CD4-positive, alpha-beta T cell treated with Interleukin-2 at 100 ng/mL for 4 hours (primary cell): ENCODE data around the gene CCNE1.
"Not testable (repeated sequence)": the region's sequence is repeated elsewhere in the genome, so short reads cannot be mapped to it uniquely, and the experiment has no call there.

Source experiments
- DNase-seq: peaks from one replicate; pipeline ENCODE4 v3.0.0-alpha.2; 2020; ENCODE audit warnings: low spot score

The CCNE1 gene

DNA sequence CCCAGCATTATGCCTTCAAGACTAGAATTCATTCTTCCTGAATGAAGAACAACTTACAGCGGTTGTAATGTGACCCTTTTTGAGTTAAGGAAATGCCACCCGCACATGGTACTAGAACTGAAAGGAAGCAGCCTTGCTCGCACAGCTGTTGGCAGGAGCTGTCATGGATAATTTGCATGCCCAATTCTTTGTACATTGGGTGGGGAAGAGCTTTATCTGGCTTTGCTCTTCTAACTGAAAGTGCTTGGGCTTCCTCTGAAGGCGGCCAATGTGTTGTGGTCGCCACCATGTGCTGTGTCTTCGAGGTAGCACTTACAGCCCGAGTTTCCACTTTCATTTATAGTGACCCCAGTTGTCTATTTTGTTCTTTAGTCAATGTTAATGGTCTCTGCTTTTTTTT lies 3.4 kb downstream of the CCNE1 start:
- DNase-seq, result no peak

DNA sequence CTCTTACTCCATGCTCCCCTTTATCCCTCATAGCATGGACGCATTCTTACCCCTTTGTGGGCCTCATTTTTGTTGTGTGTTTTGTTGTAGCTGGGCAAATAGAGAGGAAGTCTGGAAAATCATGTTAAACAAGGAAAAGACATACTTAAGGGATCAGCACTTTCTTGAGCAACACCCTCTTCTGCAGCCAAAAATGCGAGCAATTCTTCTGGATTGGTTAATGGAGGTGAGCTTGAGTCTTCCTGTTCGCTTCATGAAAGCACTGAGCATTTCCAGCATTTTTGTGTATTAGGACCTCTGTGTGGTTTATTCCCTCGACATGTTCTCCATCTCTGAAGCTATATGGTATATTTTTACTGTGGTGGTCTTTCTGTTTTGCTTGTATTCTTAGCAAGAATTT lies 5.5 kb downstream of the CCNE1 start:
- DNase-seq, result no peak

- no peak for DNase-seq
These were observed 7.5 kb downstream of the CCNE1 start for GRCh38 chr19:29819300-29819699.

DNA sequence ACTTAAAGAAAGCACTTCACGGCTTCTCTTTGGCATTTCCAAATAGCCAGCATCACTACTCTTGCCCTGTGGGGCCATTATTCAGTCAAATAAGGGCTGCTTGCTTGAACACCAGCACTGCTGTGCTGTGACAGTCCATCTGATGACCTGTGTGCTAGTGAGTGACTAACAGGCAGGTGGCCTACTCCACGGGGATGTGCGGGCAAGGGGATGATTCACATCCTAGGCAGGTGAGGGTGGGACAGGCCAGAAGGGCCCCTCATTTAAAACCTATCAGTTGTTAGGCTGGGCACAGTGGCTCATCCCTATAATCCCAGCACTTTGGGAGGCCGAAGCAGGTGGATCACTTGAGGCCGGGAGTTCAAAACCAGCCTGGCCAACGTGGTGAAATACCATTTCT lies 8.2 kb downstream of the CCNE1 start:
- no peak for DNase-seq

DNA sequence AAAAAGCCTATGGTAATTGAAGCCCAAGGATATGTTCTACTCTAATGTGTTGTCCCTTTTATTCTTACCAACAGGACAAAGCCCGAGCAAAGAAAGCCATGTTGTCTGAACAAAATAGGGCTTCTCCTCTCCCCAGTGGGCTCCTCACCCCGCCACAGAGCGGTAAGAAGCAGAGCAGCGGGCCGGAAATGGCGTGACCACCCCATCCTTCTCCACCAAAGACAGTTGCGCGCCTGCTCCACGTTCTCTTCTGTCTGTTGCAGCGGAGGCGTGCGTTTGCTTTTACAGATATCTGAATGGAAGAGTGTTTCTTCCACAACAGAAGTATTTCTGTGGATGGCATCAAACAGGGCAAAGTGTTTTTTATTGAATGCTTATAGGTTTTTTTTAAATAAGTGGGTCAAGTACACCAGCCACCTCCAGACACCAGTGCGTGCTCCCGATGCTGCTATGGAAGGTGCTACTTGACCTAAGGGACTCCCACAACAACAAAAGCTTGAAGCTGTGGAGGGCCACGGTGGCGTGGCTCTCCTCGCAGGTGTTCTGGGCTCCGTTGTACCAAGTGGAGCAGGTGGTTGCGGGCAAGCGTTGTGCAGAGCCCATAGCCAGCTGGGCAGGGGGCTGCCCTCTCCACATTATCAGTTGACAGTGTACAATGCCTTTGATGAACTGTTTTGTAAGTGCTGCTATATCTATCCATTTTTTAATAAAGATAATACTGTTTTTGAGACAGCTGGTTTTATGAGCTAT lies 12.0 kb downstream of the CCNE1 start:
- DNase-seq, result no peak

DNA sequence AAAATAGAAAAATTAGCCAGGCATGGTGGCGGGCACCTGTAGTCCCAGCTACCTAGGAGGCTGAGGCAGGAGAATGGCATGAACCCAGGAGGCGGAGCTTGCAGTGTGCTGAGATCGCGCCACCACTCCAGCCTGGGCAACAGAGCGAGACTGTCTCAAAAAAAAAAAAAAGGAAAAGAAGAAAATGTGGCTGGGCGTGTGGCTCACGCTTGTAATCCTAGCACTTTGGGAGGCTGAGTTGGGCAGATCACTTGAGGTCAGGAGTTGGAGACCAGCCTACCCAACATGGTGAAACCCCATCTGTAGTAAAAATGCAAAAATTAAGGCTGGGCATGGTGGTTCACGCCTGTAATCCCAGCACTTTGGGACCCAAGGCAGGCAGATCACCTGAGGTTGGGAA lies 13.5 kb downstream of the CCNE1 start:
- DNase-seq, result not testable (repeated sequence)

DNA sequence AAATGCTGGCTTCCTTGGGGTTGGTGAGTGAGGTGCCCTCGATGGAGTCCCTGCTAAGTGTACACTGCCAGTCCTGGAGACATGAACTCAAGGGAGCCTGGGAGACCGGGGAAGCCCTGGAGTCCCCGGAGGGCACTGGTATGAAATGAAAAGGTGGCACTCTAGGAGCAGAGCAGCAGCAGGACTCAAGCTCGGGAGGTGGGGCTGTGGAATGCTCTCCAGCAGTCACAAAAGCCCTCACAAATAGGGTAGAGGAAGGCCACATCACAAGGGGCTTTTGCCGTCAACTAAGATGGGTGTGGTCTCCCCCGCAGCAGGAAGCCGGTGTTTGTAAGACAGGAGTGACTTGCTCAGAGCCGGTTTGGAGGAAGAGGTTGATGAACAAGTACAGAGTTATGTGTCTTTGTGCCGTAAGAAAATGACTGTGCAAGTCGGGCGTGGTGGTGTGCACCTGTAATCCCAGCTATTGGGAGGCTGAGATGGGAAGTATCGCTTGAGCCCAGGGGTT lies 19.3 kb downstream of the CCNE1 start:
- peak; percentile 77 for DNase-seq

- no peak for DNase-seq
These were observed 19.9 kb downstream of the CCNE1 start for GRCh38 chr19:29831686-29832085.

DNA sequence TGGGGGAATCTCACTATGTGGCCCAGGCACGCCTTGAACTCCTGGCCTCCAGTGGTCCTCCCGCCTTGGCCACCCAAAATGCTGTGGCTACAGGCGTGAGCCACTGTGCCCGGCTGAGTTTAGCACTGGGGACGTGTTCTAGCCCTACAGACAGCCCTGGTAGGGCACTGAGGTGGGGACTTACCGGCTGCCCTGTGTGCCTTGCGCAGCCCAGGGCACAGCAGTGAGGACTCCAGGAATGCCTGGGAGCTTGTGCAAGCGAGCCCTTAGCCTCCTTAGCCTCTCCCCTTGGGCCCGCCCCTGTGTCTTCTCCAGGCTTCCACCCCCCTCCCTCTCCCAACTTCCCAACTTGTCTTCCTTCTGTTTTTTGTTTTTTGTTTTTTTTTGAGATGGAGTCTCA lies 21.0 kb downstream of the CCNE1 start:
- DNase-seq, result no peak

DNA sequence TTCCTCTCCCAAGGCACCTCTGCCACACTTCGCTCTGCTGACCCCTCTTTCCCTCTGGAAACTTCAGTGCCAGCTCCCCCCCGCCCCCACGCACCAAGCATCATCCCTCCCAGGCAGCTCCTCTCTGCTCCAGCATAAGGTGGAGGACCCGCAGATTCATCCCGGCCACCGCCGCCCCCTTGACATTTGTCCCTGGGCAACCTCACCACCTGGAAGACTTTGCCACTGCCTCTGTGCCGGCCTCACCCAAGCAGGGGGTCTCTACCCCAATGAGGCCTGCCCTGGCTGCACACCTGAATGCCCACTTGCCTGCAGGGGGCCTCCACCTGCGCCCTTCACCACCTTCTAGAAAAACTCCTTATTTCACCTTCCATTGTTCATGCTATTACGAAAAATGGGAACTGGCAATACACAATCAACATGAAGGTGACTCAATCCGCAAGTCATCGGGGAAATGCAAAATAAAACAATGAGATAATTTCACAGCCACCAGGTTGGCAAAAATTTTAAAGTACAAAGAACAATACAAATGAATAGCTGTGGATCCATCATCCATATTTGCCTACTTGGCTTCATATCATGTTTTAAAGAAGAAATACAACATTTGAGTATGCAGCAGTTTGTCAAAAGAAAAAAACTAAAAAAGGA lies 21.9 kb downstream of the CCNE1 start:
- DNase-seq, result no peak

GRCh38 chr19:29834991-29835846 lies 23.4 kb downstream of the CCNE1 start:
- no peak for DNase-seq

DNA sequence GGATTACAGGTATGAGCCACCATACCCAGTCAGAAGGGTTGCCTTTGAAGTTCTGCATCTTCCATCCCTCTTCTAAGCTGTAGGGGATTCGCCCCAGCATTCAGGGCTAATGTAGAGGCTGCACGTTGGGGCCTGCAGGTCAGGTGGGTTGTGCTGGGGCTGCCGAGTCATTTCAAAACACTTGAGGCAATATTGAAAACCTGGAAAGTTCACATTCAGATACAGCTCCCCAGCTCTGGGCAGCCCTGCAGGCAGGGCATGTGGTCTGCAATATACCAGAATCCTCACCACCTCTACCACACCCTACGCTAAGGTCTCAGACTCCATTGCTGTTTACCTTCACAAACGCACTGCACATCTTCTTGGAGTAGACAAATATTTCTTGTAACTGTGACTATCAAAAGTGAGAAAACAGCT lies 24.6 kb downstream of the CCNE1 start:
- peak; percentile 17 for DNase-seq

- peak; percentile 47 for DNase-seq
These were observed 25.7 kb downstream of the CCNE1 start for GRCh38 chr19:29837448-29837981.

- no peak for DNase-seq
These were observed 26.2 kb downstream of the CCNE1 start for GRCh38 chr19:29837996-29838395.

DNA sequence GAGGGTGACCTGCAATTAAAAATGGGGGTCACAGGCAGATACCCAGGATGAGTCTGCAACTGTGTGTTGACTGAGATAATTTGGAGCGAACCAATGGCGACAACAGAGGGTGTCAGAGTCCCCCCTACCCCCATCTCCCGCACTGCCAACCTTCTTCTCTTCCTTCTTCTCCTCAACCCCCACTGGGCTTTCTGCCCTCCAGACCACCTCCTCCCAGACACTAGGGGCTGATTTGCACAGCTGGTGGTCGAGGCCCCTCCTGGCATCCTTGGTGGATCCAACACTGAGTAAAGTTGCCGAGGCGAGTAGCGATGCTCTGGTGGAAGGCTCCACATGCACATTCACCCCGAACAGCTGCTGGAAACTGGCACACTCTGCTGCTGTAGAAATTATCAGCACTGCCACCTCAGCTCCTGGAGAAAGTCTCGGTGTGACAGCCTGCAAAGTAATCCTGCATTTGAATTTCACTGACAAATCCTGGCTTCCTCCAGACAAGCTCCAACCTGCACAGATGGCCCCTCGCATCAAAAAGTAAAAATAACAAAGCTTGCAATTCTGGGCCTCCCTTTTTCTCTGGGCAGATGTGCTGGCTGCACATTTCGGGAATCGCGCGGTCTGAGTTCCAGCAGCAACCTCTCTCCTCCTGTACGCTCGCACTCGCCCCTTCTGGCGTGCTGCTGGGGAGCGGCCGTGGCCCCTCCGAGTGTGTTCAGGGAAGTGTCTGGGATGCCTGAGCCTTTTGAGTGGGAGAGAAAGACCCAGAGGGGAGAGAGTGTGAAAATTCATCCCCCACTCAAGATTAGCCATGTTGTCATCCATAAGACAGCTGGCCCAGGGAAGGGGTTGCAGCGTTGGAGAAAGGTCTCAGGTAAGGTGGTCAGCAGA lies 28.5 kb downstream of the CCNE1 start:
- DNase-seq, result no peak

GRCh38 chr19:29841209-29841558 lies 29.4 kb downstream of the CCNE1 start:
- DNase-seq, result no peak

DNA sequence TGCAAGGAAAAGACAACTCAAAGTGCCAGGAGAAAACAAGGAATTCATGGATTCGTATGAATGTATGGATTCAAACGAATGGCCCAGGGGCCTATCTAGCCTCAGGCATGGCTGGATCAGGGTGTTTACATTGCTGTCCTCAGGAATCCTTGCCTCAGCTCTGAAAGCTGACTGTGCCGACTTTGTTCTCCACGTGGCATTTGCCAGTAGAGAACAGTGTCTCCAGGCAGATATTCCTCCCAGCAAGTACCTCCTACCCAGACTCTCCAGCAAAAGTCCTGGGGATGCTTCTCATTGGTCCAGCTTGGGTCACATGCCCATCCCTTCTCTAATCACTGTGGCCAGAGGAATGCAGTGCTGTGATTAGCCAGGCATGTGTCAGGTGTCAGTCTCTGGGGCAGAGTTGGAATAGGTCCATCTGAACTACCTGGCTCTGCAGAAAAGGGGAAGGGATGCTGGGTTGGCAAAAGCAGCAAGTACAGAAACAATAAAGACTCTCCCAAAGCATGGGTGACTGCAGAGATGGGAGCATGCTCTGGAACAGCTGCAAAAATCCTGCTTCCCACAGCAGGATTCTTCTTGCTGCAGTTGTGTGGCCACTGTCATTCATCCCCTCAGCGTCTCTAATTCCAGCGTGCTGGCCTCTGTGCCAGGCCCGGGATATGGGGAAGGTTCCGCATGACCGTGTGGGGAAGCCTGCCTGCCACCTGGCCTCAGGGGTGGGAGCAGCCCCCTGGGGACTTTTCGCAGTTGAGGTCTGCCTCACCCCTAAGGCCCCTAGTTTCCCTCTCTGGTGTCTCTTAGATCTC lies 30.0 kb downstream of the CCNE1 start:
- DNase-seq, result no peak

DNA sequence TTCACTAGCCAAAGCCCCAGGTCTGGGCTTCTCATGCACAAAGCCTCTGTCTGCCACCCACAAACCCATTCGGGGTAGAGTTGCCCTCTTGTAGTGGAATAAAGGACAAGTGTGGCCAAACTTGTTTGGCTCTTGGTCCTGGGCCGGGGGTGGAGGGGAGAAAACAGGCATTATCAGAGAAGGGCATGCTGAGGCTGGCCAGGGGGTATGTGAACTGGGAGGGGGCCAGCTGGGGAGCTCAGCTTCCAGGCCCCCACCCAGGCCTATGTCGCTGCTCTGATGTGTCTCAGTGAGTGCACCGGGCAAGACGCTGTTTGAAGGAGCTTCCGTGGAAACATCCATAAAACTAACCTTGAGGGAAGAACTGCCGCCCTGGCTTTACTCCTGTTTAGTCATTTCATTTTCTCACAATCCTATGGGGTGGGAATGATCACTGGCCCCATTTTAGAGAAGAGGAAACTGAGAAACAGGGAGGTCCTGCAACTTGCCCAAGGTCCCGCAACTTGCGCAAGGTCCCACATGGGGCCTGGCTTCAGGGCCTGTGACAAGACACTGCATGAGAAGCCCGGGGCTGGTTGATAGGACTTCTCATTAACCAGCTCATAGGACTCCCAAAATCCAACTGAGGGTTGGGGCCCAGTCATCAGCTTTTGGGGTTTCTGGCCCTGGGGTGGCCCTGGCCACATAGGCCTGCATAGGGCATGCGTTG lies 30.8 kb downstream of the CCNE1 start:
- DNase-seq, result no peak

DNA sequence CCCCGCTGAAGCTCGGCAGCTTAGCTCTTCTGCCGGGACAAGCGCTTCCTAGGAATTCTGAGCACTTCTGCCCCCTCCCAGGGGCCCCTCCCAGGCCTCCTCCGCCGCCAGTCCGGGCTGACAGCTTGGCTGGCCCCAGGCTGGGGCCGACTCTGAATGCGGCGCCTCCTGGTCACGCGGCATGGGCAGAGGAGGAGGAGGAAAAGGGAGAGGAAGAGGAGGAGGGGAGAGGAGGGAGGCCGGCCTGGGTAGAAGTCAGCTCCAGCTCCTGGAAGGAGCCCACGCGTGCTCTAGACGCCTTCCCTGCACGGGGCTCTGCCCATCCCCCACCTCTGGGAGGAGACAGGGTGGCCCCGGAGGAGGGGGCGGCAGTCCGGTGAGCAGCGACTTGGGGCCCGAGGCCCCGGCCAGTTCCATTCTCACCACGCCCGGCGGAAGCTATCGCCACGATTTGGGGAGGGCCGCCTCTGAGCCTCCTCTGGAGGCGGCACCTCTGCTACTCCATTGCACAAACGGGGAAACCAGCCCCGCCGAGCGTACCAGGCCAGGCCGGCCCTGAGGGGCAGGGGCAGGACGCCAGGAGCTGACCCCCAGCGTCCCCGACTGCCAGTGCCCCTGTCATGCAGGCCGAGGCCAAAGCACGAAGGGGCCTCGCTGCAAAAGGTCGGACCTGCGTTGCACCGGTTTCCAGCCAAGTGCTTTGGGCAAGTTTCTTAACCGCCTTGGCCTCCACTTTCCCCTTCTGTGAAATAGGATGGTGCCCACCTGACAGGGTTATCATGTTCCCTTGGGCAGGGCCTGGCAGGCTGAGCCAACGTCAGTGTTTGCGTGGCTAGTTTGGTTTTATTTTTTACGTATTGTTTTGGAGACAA lies 31.6 kb downstream of the CCNE1 start:
- no peak for DNase-seq
